ENCODE measurements around the gene PRKCZ.

DNA sequence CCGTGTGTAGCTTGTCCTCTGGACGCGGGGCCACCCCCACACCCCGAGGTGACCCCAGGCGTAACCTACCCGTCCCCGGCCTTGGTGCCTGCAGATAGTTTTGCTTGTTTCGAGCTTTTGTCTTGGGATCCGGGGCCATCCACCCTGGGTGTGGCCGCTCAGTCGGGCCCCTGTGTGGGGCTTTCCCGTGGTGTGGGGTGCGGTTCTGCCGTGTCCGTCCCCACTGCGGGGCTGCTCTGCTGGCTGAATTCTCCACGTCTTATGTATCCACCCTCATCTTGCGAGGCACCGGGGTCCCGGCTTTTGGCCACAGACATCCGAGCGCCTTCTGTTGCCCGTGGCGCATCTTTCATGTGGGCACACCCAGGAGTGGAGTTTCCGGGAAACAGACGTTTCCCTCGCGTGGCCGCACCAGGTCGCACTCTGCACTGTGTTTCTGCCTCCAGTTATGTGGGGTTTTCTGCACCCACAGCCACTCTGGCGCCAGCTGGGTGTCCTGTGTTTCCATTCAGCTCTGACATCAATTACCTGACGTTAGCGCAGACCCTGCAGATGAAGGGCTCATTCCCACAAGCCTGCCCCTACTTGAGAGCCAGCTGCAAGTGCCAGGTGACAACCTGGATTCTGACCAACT, 64.9 kb downstream of the PRKCZ start:
- TF ChIP-seq CTCF (IDR thresholded peaks at IDR 0.05; ENCODE audit: insufficient read depth, low read depth, low read length) (no peak), EZH2 (IDR thresholded peaks at IDR 0.05; ENCODE audit: insufficient read depth, low read length) (no peak)

Measured in astrocyte (in vitro differentiated cells and primary cell).